ENCODE measurements around the gene QPRT. TPM values are rescaled to one million over a fixed set of nuclear protein-coding genes. Genes with fewer than 3 reads are reported as not detected.

Gene QPRT
- total and polyA plus RNA-seq, 2 of the 13 experiments (the other 11 are each of a cell fraction or from before 2014, with no cell fraction given), result 130 to 218 TPM

DNA sequence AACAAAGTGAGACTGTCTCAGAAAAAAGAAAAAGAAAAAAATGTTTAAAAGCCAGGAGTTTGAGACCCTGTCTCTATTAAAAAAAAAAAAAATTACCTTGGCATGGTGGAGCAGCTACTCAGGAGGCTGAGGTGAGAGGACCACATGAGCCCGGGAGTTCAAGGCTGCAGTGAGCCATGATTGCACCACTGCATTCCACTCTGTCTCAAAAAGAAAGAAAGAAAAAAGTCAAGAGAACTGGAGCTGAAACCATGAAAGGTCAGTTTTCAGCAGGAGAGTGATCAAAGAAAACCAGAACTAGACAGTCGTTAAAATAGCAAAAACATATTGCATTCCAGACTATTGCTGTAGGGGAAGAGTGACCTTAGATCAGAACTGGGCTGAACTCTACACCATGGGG is 8.8 kb downstream of the QPRT start (continued):
- TF ChIP-seq, protein P1, sequence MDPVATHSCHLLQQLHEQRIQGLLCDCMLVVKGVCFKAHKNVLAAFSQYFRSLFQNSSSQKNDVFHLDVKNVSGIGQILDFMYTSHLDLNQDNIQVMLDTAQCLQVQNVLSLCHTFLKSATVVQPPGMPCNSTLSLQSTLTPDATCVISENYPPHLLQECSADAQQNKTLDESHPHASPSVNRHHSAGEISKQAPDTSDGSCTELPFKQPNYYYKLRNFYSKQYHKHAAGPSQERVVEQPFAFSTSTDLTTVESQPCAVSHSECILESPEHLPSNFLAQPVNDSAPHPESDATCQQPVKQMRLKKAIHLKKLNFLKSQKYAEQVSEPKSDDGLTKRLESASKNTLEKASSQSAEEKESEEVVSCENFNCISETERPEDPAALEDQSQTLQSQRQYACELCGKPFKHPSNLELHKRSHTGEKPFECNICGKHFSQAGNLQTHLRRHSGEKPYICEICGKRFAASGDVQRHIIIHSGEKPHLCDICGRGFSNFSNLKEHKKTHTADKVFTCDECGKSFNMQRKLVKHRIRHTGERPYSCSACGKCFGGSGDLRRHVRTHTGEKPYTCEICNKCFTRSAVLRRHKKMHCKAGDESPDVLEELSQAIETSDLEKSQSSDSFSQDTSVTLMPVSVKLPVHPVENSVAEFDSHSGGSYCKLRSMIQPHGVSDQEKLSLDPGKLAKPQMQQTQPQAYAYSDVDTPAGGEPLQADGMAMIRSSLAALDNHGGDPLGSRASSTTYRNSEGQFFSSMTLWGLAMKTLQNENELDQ (CRISPR knock-in tag; IDR thresholded peaks at IDR 0.05; ENCODE audit: borderline replicate concordance), result no peak
- peak; percentile 25; the same call in 1 of the 2 replicates for TF ChIP-seq HNF4G (IDR thresholded peaks at IDR 0.05; ENCODE audit: borderline replicate concordance, low read depth, low read length)
- no peak for TF ChIP-seq HNF4G (CRISPR knock-in tag; IDR thresholded peaks at IDR 0.05; ENCODE audit: borderline replicate concordance, low read depth)
- TF ChIP-seq SRSF1 (optimal IDR thresholded peaks at IDR 0.05; ENCODE audit: low read depth, low read length), result no peak
- TF ChIP-seq, protein P2, sequence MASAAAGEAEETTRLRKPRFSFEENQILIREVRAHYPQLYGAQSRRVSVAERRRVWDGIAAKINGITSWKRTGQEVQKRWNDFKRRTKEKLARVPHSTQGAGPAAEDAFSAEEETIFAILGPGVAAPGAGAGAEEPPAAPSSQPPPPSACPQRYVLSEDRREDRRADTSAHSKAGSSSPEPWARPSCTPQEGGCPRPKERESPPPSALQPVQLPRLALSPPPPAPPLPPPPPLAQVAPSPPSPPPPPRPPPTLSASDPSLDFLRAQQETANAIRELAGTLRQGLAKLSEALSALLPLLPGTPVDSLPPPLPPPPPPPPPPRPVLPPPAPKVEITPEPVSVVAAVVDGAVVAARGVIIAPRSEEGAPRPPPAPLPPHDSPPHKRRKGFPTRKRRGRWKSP (CRISPR knock-in tag; IDR thresholded peaks at IDR 0.05), result no peak
- TF ChIP-seq CEBPG (CRISPR knock-in tag; IDR thresholded peaks at IDR 0.05), result peak; percentile 80
- TF ChIP-seq HNF4A (CRISPR knock-in tag; IDR thresholded peaks at IDR 0.05), result peak; percentile 57; the same call in 1 of the 2 replicates
- TF ChIP-seq ZNF549 (CRISPR knock-in tag; IDR thresholded peaks at IDR 0.05), result no peak
- 0 out of 2 replicates have a peak, but pooled peaks have one; percentile 40 for TF ChIP-seq NR2C2 (CRISPR knock-in tag; IDR thresholded peaks at IDR 0.05; ENCODE audit: borderline replicate concordance)
- TF ChIP-seq, protein P3, sequence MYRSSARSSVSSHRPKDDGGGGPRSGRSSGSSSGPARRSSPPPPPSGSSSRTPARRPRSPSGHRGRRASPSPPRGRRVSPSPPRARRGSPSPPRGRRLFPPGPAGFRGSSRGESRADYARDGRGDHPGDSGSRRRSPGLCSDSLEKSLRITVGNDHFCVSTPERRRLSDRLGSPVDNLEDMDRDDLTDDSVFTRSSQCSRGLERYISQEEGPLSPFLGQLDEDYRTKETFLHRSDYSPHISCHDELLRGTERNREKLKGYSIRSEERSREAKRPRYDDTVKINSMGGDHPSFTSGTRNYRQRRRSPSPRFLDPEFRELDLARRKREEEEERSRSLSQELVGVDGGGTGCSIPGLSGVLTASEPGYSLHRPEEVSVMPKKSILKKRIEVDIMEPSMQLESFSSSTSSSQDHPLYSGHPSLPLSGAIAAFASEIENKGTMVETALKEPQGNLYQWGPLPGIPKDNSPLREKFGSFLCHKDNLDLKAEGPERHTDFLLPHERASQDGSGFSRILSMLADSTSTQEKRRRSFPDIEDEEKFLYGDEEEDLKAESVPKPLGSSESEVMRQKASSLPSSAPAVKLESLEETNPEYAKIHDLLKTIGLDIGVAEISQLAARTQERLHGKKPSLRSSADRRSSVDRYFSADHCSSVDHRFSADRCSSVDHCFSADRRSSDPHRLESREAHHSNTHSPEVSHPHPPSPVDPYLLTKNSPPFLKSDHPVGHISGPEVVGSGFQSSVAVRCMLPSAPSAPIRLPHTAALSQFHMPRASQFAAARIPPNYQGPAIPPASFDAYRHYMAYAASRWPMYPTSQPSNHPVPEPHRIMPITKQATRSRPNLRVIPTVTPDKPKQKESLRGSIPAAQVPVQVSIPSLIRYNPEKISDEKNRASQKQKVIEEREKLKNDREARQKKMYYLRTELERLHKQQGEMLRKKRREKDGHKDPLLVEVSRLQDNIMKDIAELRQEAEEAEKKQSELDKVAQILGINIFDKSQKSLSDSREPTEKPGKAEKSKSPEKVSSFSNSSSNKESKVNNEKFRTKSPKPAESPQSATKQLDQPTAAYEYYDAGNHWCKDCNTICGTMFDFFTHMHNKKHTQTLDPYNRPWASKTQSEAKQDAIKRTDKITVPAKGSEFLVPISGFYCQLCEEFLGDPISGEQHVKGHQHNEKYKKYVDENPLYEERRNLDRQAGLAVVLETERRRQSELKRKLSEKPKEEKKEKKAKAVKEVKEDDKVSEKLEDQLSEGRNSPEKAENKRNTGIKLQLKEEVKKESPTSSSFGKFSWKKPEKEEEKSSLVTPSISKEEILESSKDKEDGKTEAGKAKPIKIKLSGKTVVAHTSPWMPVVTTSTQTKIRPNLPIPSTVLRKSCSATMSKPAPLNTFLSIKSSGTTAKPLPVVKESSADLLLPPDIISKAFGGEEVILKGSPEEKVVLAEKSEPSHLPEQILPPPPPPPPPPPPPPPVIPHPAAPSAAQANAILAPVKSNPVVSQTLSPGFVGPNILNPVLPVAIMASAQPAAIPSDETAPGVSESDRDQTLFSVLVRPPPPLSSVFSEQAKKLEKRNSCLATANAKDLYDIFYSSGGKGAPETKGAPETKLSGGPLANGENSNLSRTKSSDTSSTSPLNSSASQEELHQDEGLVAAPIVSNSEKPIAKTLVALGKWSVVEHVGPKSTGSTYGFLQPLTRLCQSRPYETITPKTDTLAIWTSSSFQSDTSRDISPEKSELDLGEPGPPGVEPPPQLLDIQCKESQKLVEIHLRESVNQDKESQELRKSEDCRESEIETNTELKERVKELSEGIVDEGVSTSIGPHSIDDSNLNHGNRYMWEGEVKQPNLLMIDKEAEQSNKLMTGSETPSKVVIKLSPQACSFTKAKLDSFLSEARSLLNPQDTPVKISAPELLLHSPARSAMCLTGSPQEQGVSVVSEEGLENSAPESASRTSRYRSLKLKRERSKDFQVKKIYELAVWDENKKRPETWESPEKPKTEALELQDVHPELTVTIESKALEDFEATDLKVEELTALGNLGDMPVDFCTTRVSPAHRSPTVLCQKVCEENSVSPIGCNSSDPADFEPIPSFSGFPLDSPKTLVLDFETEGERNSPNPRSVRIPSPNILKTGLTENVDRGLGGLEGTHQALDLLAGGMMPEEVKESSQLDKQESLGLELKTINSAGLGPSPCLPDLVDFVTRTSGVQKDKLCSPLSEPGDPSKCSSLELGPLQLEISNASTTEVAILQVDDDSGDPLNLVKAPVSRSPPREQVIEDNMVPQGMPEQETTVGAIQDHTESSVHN (CRISPR knock-in tag; IDR thresholded peaks at IDR 0.05), result no peak
- TF ChIP-seq, protein P4, sequence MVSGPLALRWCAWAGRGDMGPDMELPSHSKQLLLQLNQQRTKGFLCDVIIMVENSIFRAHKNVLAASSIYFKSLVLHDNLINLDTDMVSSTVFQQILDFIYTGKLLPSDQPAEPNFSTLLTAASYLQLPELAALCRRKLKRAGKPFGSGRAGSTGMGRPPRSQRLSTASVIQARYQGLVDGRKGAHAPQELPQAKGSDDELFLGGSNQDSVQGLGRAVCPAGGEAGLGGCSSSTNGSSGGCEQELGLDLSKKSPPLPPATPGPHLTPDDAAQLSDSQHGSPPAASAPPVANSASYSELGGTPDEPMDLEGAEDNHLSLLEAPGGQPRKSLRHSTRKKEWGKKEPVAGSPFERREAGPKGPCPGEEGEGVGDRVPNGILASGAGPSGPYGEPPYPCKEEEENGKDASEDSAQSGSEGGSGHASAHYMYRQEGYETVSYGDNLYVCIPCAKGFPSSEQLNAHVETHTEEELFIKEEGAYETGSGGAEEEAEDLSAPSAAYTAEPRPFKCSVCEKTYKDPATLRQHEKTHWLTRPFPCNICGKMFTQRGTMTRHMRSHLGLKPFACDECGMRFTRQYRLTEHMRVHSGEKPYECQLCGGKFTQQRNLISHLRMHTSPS (CRISPR knock-in tag; IDR thresholded peaks at IDR 0.05; ENCODE audit: low read depth), result no peak
- no peak for TF ChIP-seq KLF15 (CRISPR knock-in tag; IDR thresholded peaks at IDR 0.05; ENCODE audit: borderline replicate concordance)
- 0 out of 2 replicates have a peak, but pooled peaks have one; percentile 30 for TF ChIP-seq CBX5 (CRISPR knock-in tag; IDR thresholded peaks at IDR 0.05; ENCODE audit: borderline replicate concordance)
- TF ChIP-seq LCORL (IDR thresholded peaks at IDR 0.05), result no peak
- peak; percentile 22; the same call in 1 of the 2 replicates for TF ChIP-seq LCORL (CRISPR knock-in tag; IDR thresholded peaks at IDR 0.05)
